BJ (cell line): Measurements from ENCODE around the gene SLC17A4. TPM values are rescaled to one million over a fixed set of nuclear protein-coding genes. Genes with fewer than 3 reads are reported as not detected.

Experiments
- CTCF ChIA-PET: fragments of 350-600 bp; formaldehyde crosslinking; extraction: SDS; loops from one replicate; lab custom pipeline; 2021; ENCODE audit warnings: antibody characterized with exemption, inconsistent platforms; lab: Yijun Ruan, JAX
- POLR2A ChIA-PET: fragments of 300-600 bp; sonication (Branson Sonifier 250); formaldehyde crosslinking; extraction: SDS; loops from one replicate; lab custom pipeline; 2021; ENCODE audit warnings: antibody characterized with exemption; lab: Charles Lee
- DNase-seq: peaks from one replicate; pipeline ENCODE4 v3.0.0-alpha.2; 2011; ENCODE audit warnings: low read depth
- H3K27me3 ChIP-seq: 2 replicates; pipeline ENCODE4 v1.6.0; 2011; ENCODE audit warnings: low read length; ENCODE audit not compliant: control insufficient read depth, insufficient read depth
- H3K36me3 ChIP-seq: 2 replicates; pipeline ENCODE4 v1.5.1; 2011; ENCODE audit warnings: low read length; ENCODE audit not compliant: control insufficient read depth, insufficient read depth
- H3K4me3 ChIP-seq: 2 replicates; pipeline ENCODE4 v1.5.1; 2011; ENCODE audit warnings: low read depth, mild to moderate bottlenecking, control low read depth, low read length
- CTCF ChIP-seq: IDR thresholded peaks from 2 replicates; pipeline ENCODE4 v1.5.1; 2011; ENCODE audit warnings: low read depth, mild to moderate bottlenecking, control low read depth, inconsistent platforms, low read length, moderate library complexity; ENCODE audit not compliant: insufficient read depth
- polyA plus RNA-seq: library from polyadenylated mRNA; depleted of rRNA; stranded (reverse); fragments of >200 nt; gene quantifications from 2 replicates; pipeline ENCODE4 v1.2.3, GENCODE V29; 2011

The SLC17A4 gene
- polyA plus RNA-seq, 1 experiment = not detected

GRCh38 chr6:25727028-25727427, 27.5 kb upstream of the SLC17A4 start:
- Histone ChIP-seq H3K27me3 (no peaks in the 10 kb centered on the region; the same call in 1 of the 2 replicates), H3K4me3 (no peak overlapping the region), H3K36me3 (no peaks in the 10 kb centered on the region)
- ChIA-PET POLR2A (no interaction called here), CTCF (interaction anchor here (0.6 to 2.2 kb wide), 3 partner anchors 7 to 154 kb away, joined by 3 to 11 read pairs (median 4); no protein-coding TSS in a partner anchor)
- TF ChIP-seq CTCF = no peak
- no peak for DNase-seq

GRCh38 chr6:25730907-25731306, 23.6 kb upstream of the SLC17A4 start:
- no peak for TF ChIP-seq CTCF
- CTCF ChIA-PET = no interaction called here
- DNase-seq = no peak
- POLR2A ChIA-PET = no interaction called here
- Histone ChIP-seq H3K36me3 (no peaks in the 10 kb centered on the region), H3K27me3 (no peaks in the 10 kb centered on the region; the same call in 1 of the 2 replicates), H3K4me3 (no peak overlapping the region)

GRCh38 chr6:25731721-25732120, 22.8 kb upstream of the SLC17A4 start:
- CTCF ChIA-PET = interaction anchor here (1.3 kb wide), 1 partner anchor 13 kb away, joined by 3 read pairs; no protein-coding TSS in a partner anchor
- H3K36me3 ChIP-seq = no peaks in the 10 kb centered on the region
- no peaks in the 10 kb centered on the region; the same call in 1 of the 2 replicates for H3K27me3 ChIP-seq
- DNase-seq = no peak
- TF ChIP-seq CTCF = no peak
- POLR2A ChIA-PET = no interaction called here
- no peak overlapping the region for H3K4me3 ChIP-seq

GRCh38 chr6:25732468-25733198, 21.9 kb upstream of the SLC17A4 start:
- CTCF ChIA-PET = interaction anchor here (0.7 to 1.3 kb wide), 2 partner anchors 14 to 18 kb away, joined by 3 read pairs; no protein-coding TSS in a partner anchor
- POLR2A ChIA-PET = no interaction called here
- TF ChIP-seq CTCF = no peak

GRCh38 chr6:25735261-25735660, 19.3 kb upstream of the SLC17A4 start:
- no peaks in the 10 kb centered on the region for H3K27me3 ChIP-seq
- POLR2A ChIA-PET = no interaction called here
- no peaks in the 10 kb centered on the region for H3K36me3 ChIP-seq
- CTCF ChIA-PET = no interaction called here
- DNase-seq = no peak
- H3K4me3 ChIP-seq = no peak overlapping the region
- TF ChIP-seq CTCF = no peak

More at GRCh38 chr6:25732468-25733198, 21.9 kb upstream of the SLC17A4 start:
- no peak overlapping the region for H3K4me3 ChIP-seq
- no peaks in the 10 kb centered on the region; the same call in 1 of the 2 replicates for H3K27me3 ChIP-seq
- no peak for DNase-seq
- H3K36me3 ChIP-seq = no peaks in the 10 kb centered on the region
